Endothelial cell of umbilical vein (primary cell): ENCODE data around the gene NR3C2. TPM values are rescaled to one million over a fixed set of nuclear protein-coding genes. Genes with fewer than 3 reads are reported as not detected.

ENCODE experiments used
- BruUV-seq: library from RNA; stranded (reverse); fragments of 400-500 nt; replicated peaks from 2 replicates; lab custom pipeline; 2021; lab: Mats Ljungman, UMichigan
- CTCF ChIA-PET: fragments of 300-600, 350-600 bp; sonication (Branson Sonifier 250); formaldehyde crosslinking; loops from one replicate; lab custom pipeline; 2021; ENCODE audit warnings: antibody characterized with exemption, inconsistent platforms; lab: Charles Lee
- POLR2A ChIA-PET: fragments of 300-600, 350-600 bp; sonication (Branson Sonifier 250); formaldehyde crosslinking; loops from one replicate; lab custom pipeline; 2021; ENCODE audit warnings: antibody characterized with exemption, inconsistent platforms; lab: Charles Lee
- DNase-seq: peaks from one replicate; pipeline ENCODE4 v3.0.0-alpha.2; 2011; ENCODE audit warnings: low read depth, low spot score
- FAIRE-seq: peaks from 2 replicates; lab custom pipeline; 2011; peaks lifted over from hg19 to GRCh38; lab: Jason Lieb, UNC
- H2AFZ ChIP-seq: 2 replicates; pipeline ENCODE4 v1.6.0; 2012; ENCODE audit warnings: low read depth, low read length, control low read depth, inconsistent platforms
- H3K27ac ChIP-seq: 2 replicates; pipeline ENCODE4 v1.5.1; 2011; ENCODE audit warnings: low read depth, mild to moderate bottlenecking, control low read depth, low read length, moderate library complexity; ENCODE audit not compliant: insufficient read depth
- H3K27me3 ChIP-seq, 2 experiments: 2 replicates each; pipeline versions ENCODE4 v1.6.0 to v1.6.1; 2011; ENCODE audit warnings: low read length in 2 of 2, mixed read lengths in 1 of 2; ENCODE audit not compliant: control insufficient read depth in 2 of 2, insufficient read depth in 2 of 2
- H3K36me3 ChIP-seq, 2 experiments: 2 replicates in 1 of 2; 3 replicates in 1 of 2; pipeline ENCODE4 v1.5.1; 2011; ENCODE audit warnings: low read length in 2 of 2, mild to moderate bottlenecking in 1 of 2, moderate library complexity in 1 of 2; ENCODE audit not compliant: control insufficient read depth in 2 of 2, insufficient read depth in 2 of 2; ENCODE audit errors: extremely low read depth in 1 of 2
- H3K4me1 ChIP-seq: 3 replicates; pipeline ENCODE4 v1.5.1; 2011; ENCODE audit warnings: mild to moderate bottlenecking, low read length; ENCODE audit not compliant: control insufficient read depth, insufficient read depth; ENCODE audit errors: extremely low read depth
- H3K4me2 ChIP-seq: 2 replicates; pipeline ENCODE4 v1.6.1; 2011; ENCODE audit warnings: low read length, control low read depth, mixed read lengths; ENCODE audit not compliant: insufficient read depth
- H3K4me3 ChIP-seq, 3 experiments: fragments of 200-600 bp in 1 of 3; sonication (generic), shearing (Covaris generic) in 1 of 3; replicated peaks in 1 of 3; 2 replicates each; pipeline ENCODE4 v1.5.1; 2011 to 2016; ENCODE audit warnings: control low read depth in 3 of 3, low read length in 3 of 3, mild to moderate bottlenecking in 2 of 3, inconsistent platforms in 1 of 3, low read depth in 1 of 3, moderate library complexity in 1 of 3; ENCODE audit not compliant: insufficient read depth in 1 of 3
- H3K79me2 ChIP-seq: 2 replicates; pipeline ENCODE4 v1.6.0; 2012; ENCODE audit warnings: low read length, inconsistent platforms; ENCODE audit not compliant: control insufficient read depth, insufficient read depth
- H3K9ac ChIP-seq: replicated peaks from 2 replicates; pipeline ENCODE3; 2011; ENCODE audit warnings: low read length, control low read depth; ENCODE audit not compliant: insufficient read depth; ENCODE audit errors: extremely low read depth
- H3K9me1 ChIP-seq: replicated peaks from 3 replicates; pipeline ENCODE4 v1.6.0; 2011; ENCODE audit warnings: mild to moderate bottlenecking, low read length; ENCODE audit not compliant: control insufficient read depth, insufficient read depth; ENCODE audit errors: extremely low read depth
- H3K9me3 ChIP-seq: replicated peaks from 2 replicates; pipeline ENCODE4 v1.5.1; 2012; ENCODE audit warnings: low read length, inconsistent platforms; ENCODE audit not compliant: control insufficient read depth, insufficient read depth
- H4K20me1 ChIP-seq: replicated peaks from 2 replicates; pipeline ENCODE3; 2011; ENCODE audit warnings: mild to moderate bottlenecking, low read length; ENCODE audit not compliant: control insufficient read depth, insufficient read depth; ENCODE audit errors: extremely low read depth
- CTCF ChIP-seq, 2 donors: IDR thresholded peaks; 1 replicate in 1 of 2; 2 replicates in 1 of 2; pipeline ENCODE4 v1.5.1; 2011; ENCODE audit warnings: low read length in 2 of 2, mild to moderate bottlenecking in 2 of 2, moderate library complexity in 2 of 2, control low read depth in 1 of 2, inconsistent platforms in 1 of 2, low read depth in 1 of 2; ENCODE audit not compliant: insufficient read depth in 1 of 2; ENCODE audit errors: extremely low read depth in 1 of 2
- EZH2 ChIP-seq: IDR thresholded peaks from 2 replicates; pipeline ENCODE4 v1.6.1; 2012; ENCODE audit warnings: borderline replicate concordance, low read depth, mild to moderate bottlenecking, moderate library complexity, low read length, inconsistent platforms; ENCODE audit not compliant: severe bottlenecking
- FOS ChIP-seq: IDR thresholded peaks from 2 replicates; pipeline ENCODE4 v1.6.1; 2011; ENCODE audit warnings: mild to moderate bottlenecking, low read length, moderate library complexity, borderline replicate concordance; ENCODE audit not compliant: insufficient read depth
- GATA2 ChIP-seq: IDR thresholded peaks from 2 replicates; pipeline ENCODE4 v1.7.0; 2011; ENCODE audit warnings: low read depth, mild to moderate bottlenecking, moderate library complexity, mixed read lengths, low read length; ENCODE audit not compliant: insufficient read length, insufficient read depth
- JUN ChIP-seq: IDR thresholded peaks from 2 replicates; pipeline ENCODE4 v1.6.1; 2011; ENCODE audit warnings: borderline replicate concordance, low read depth; ENCODE audit not compliant: insufficient read length, insufficient read depth
- MAX ChIP-seq: IDR thresholded peaks from 2 replicates; pipeline ENCODE4 v1.6.1; 2011; ENCODE audit not compliant: insufficient read depth, insufficient read length
- MYC ChIP-seq: IDR thresholded peaks from one replicate; pipeline ENCODE4 v1.6.1; 2011; ENCODE audit warnings: mild to moderate bottlenecking, low read depth, low read length
- POLR2A ChIP-seq: IDR thresholded peaks from 2 replicates; pipeline ENCODE4 v1.6.1; 2012; ENCODE audit warnings: low read depth, mild to moderate bottlenecking, control low read depth, low read length
- POLR2AphosphoS5 ChIP-seq: IDR thresholded peaks from 2 replicates; pipeline ENCODE4 v1.6.1; 2012; ENCODE audit warnings: low read depth, mild to moderate bottlenecking, control low read depth, low read length, moderate library complexity; ENCODE audit not compliant: insufficient read depth
- dilution Hi-C: fragments of 300-500 bp; cut with MboI; formaldehyde crosslinking; loops from one replicate; pipeline ENCODE4 v1.15.0; 2019; ENCODE audit warnings: low sequenced_read_pairs; ENCODE audit not compliant: extremely low pct_ligation_motif_present
- intact Hi-C: fragments of 100-400 bp; cut with micrococcal nuclease; formaldehyde crosslinking; loops from one replicate; pipeline ENCODE4 v1.10.0; 2022
- polyA plus RNA-seq, 4 experiments: library from polyadenylated mRNA; depleted of rRNA in 3 of 4; stranded (reverse) in 3 of 4; unstranded in 1 of 4; fragments of >200 nt; gene quantifications; 2 replicates each; pipeline versions ENCODE4 v1.2.1 to v1.2.3, GENCODE V29; 2011 to 2012; ENCODE audit warnings: missing spikeins in 1 of 4
- total RNA-seq: library from RNA; stranded (reverse); gene quantifications from 2 replicates; pipeline ENCODE4 v1.2.3, GENCODE V29; 2021

NR3C2 gene
- total and polyA plus RNA-seq, 2 donors (not counting 3 experiments of a cell fraction or from before 2014, with no cell fraction given), result 4.8 to 16.4 TPM

GRCh38 chr4:148353571-148353970 is 88.6 kb downstream of the NR3C2 start:
- no TSS peak for BruUV-seq
- CTCF ChIA-PET, result interaction anchor here (1.2 to 2.2 kb wide), 2 partner anchors 9 to 351 kb away, joined by 3 to 7 read pairs; no protein-coding TSS in a partner anchor

More at GRCh38 chr4:148353571-148353970, 88.6 kb downstream of the NR3C2 start:
- Histone ChIP-seq H4K20me1 (no peaks in the 10 kb centered on the region), H3K4me3 (no peak overlapping the region), H3K4me2 (peak overlapping the region; percentile 72), H3K9me3 (no peaks in the 10 kb centered on the region), H3K27me3 (no peaks in the 10 kb centered on the region), H3K79me2 (no peaks in the 10 kb centered on the region), H2AFZ (no peak overlapping the region), H3K9ac (peak overlapping the region; percentile 52), H3K9me1 (no peaks in the 10 kb centered on the region), H3K4me1 (peaks cover 34% of the 10 kb centered on the region), H3K36me3 (no peaks in the 10 kb centered on the region), H3K27ac (peak overlapping the region; percentile 81)
- peak; percentile 46 for TF ChIP-seq JUN
- TF ChIP-seq POLR2AphosphoS5, result no peak
- TF ChIP-seq EZH2, result no peak
- no peak for TF ChIP-seq MAX
- TF ChIP-seq GATA2, result no peak
- no peak for TF ChIP-seq POLR2A
- no peak for TF ChIP-seq CTCF (IDR thresholded peaks at IDR 0.05; ENCODE audit: extremely low read depth in 1 of 2, insufficient read depth in 1 of 2, low read depth in 1 of 2, low read length in 2 of 2)
- no peak for TF ChIP-seq MYC
- TF ChIP-seq FOS, result peak; percentile 74
- intact Hi-C loops (loop anchor here (10.0 kb wide), 2 partner anchors 369 to 481 kb away; no protein-coding TSS in a partner anchor), dilution Hi-C loops (no loop called here)
- POLR2A ChIA-PET, result no interaction called here
- FAIRE-seq (peak; percentile 46), DNase-seq (peak; percentile 66)
